GM12864 (cell line): ENCODE results near the gene RTN4RL1.

Source experiments
- DNase-seq: peaks from one replicate; pipeline ENCODE4 v3.0.0-alpha.2; 2011; ENCODE audit warnings: low read depth
- H3K4me3 ChIP-seq: 2 replicates; pipeline ENCODE4 v1.5.1; 2011; ENCODE audit warnings: mild to moderate bottlenecking, low read depth, low read length, control low read depth
- CTCF ChIP-seq: IDR thresholded peaks from 2 replicates; pipeline ENCODE4 v1.5.1; 2011; ENCODE audit warnings: low read depth, mild to moderate bottlenecking, moderate library complexity, low read length, control low read depth, inconsistent platforms; ENCODE audit errors: missing control alignments

RTN4RL1 gene

GRCh38 chr17:2043785-2044184, 18.7 kb upstream of the RTN4RL1 start:
- TF ChIP-seq CTCF: no peak
- DNase-seq: no peak
- H3K4me3 ChIP-seq: no peak overlapping the region

GRCh38 chr17:2042933-2043332, 17.8 kb upstream of the RTN4RL1 start:
- peak; percentile 6 for TF ChIP-seq CTCF
- H3K4me3 ChIP-seq: peak overlapping the region; percentile 65
- no peak for DNase-seq

GRCh38 chr17:2042390-2042847, 17.3 kb upstream of the RTN4RL1 start:
- peak; percentile 22 for TF ChIP-seq CTCF
- DNase-seq: no peak

GRCh38 chr17:2041561-2042389, 16.6 kb upstream of the RTN4RL1 start, which contains the start of gene OVCA2:
TSS of gene OVCA2 (plus strand) at chr17:2042022. CDS start at chr17:2042048, 26 bp downstream.
- DNase-seq: peak; percentile 82
- peak; percentile 35 for TF ChIP-seq CTCF
- peak within 1 kb of the TSS; percentile 65 for H3K4me3 ChIP-seq

More at GRCh38 chr17:2042390-2042847, 17.3 kb upstream of the RTN4RL1 start:
- H3K4me3 ChIP-seq: peak overlapping the region; percentile 65

- H3K4me3 ChIP-seq: peak overlapping the region; percentile 65
- no peak for DNase-seq
- no peak for TF ChIP-seq CTCF
Observed at GRCh38 chr17:2040942-2041560, 15.9 kb upstream of the RTN4RL1 start.

- no peak for DNase-seq
- no peak overlapping the region for H3K4me3 ChIP-seq
- no peak for TF ChIP-seq CTCF
Observed at GRCh38 chr17:2040219-2040827, 15.2 kb upstream of the RTN4RL1 start.
